Measurements from ENCODE around the gene SLC25A48.

The SLC25A48 gene

GRCh38 chr5:135880801-135881200 is 46.3 kb downstream of the SLC25A48 start:
- Histone ChIP-seq H3K27ac (ENCODE audit: low read depth, low read length) (no peak overlapping the region), H3K4me1 (ENCODE audit: control insufficient read depth, low read length) (no peaks in the 10 kb centered on the region)

DNA sequence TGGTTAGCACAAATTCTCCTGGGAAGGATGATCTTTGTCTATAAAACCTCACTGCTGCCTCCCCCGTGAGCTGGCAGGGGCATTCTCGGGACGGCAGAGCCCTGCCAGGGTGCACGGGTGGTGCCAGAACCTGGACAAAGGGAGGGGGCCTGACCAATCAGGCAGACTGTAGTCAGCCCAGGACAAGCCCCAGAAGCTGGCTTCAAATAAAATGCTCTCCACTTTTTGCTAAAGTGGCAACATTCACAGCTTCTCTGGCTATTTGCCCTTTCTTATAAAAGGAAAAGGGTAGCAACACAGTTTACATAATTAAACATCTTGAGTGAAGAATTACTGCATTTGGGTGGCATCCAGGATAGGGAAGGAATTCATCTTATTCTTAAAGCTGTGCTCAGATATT is 46.8 kb downstream of the SLC25A48 start:
- no peaks in the 10 kb centered on the region for H3K9me3 ChIP-seq (ENCODE audit: control insufficient read depth, insufficient read depth, low read length)
- no peak overlapping the region for H3K27ac ChIP-seq (ENCODE audit: low read depth, low read length)
- no peaks in the 10 kb centered on the region for H3K79me2 ChIP-seq (ENCODE audit: control insufficient read depth, low read length)
- H3K36me3 ChIP-seq (ENCODE audit: control insufficient read depth, low read length), result no peaks in the 10 kb centered on the region
- H3K4me1 ChIP-seq (ENCODE audit: control insufficient read depth, low read length), result no peaks in the 10 kb centered on the region
- H3K4me2 ChIP-seq (ENCODE audit: low read length), result no peak overlapping the region
- H4K20me1 ChIP-seq (ENCODE audit: control insufficient read depth, insufficient read depth, low read depth, low read length), result no peaks in the 10 kb centered on the region
- 0 out of 2 replicates have a peak, but pooled peaks cover 3% of the 10 kb centered on the region for H3K27me3 ChIP-seq (ENCODE audit: control insufficient read depth, low read length)
- no peaks in the 10 kb centered on the region for H3F3A ChIP-seq (ENCODE audit: control insufficient read depth, insufficient read depth)
- TF ChIP-seq, protein P1, sequence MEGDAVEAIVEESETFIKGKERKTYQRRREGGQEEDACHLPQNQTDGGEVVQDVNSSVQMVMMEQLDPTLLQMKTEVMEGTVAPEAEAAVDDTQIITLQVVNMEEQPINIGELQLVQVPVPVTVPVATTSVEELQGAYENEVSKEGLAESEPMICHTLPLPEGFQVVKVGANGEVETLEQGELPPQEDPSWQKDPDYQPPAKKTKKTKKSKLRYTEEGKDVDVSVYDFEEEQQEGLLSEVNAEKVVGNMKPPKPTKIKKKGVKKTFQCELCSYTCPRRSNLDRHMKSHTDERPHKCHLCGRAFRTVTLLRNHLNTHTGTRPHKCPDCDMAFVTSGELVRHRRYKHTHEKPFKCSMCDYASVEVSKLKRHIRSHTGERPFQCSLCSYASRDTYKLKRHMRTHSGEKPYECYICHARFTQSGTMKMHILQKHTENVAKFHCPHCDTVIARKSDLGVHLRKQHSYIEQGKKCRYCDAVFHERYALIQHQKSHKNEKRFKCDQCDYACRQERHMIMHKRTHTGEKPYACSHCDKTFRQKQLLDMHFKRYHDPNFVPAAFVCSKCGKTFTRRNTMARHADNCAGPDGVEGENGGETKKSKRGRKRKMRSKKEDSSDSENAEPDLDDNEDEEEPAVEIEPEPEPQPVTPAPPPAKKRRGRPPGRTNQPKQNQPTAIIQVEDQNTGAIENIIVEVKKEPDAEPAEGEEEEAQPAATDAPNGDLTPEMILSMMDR (IDR thresholded peaks at IDR 0.05; ENCODE audit: low read depth, low read length, poor library complexity, severe bottlenecking), result no peak
- no peak for TF ChIP-seq EZH2phosphoT487 (IDR thresholded peaks at IDR 0.05; ENCODE audit: borderline replicate concordance, low read length)
- no peak overlapping the region for H3K4me3 ChIP-seq (ENCODE audit: low read length)
- no peaks in the 10 kb centered on the region for H3K9me2 ChIP-seq (replicated peaks; ENCODE audit: control insufficient read depth, low read length)

More at GRCh38 chr5:135880801-135881200, 46.3 kb downstream of the SLC25A48 start:
- Histone ChIP-seq H3K36me3 (ENCODE audit: control insufficient read depth, low read length) (no peaks in the 10 kb centered on the region), H3K4me2 (ENCODE audit: low read length) (no peak overlapping the region), H4K20me1 (ENCODE audit: control insufficient read depth, insufficient read depth, low read depth, low read length) (no peaks in the 10 kb centered on the region), H3K27me3 (ENCODE audit: control insufficient read depth, low read length) (0 out of 2 replicates have a peak, but pooled peaks cover 3% of the 10 kb centered on the region), H3K9me2 (replicated peaks; ENCODE audit: control insufficient read depth, low read length) (no peaks in the 10 kb centered on the region), H3K79me2 (ENCODE audit: control insufficient read depth, low read length) (no peaks in the 10 kb centered on the region), H3K4me3 (ENCODE audit: low read length) (no peak overlapping the region), H3K9me3 (ENCODE audit: control insufficient read depth, insufficient read depth, low read length) (no peaks in the 10 kb centered on the region), H3F3A (ENCODE audit: control insufficient read depth, insufficient read depth) (no peaks in the 10 kb centered on the region)
- TF ChIP-seq, protein P1 (IDR thresholded peaks at IDR 0.05; ENCODE audit: low read depth, low read length, poor library complexity, severe bottlenecking), result no peak
- TF ChIP-seq EZH2phosphoT487 (IDR thresholded peaks at IDR 0.05; ENCODE audit: borderline replicate concordance, low read length), result no peak

GRCh38 chr5:135881819-135882218 is 47.4 kb downstream of the SLC25A48 start:
- H3K4me3 ChIP-seq (ENCODE audit: low read length), result no peak overlapping the region
- 0 out of 2 replicates have a peak, but pooled peaks cover 3% of the 10 kb centered on the region for H3K27me3 ChIP-seq (ENCODE audit: control insufficient read depth, low read length)
- H3K9me3 ChIP-seq (ENCODE audit: control insufficient read depth, insufficient read depth, low read length), result no peaks in the 10 kb centered on the region
- H3K36me3 ChIP-seq (ENCODE audit: control insufficient read depth, low read length), result no peaks in the 10 kb centered on the region
- H3K4me2 ChIP-seq (ENCODE audit: low read length), result no peak overlapping the region
- H3K4me1 ChIP-seq (ENCODE audit: control insufficient read depth, low read length), result no peaks in the 10 kb centered on the region
- no peaks in the 10 kb centered on the region for H4K20me1 ChIP-seq (ENCODE audit: control insufficient read depth, insufficient read depth, low read depth, low read length)
- no peaks in the 10 kb centered on the region for H3K9me2 ChIP-seq (replicated peaks; ENCODE audit: control insufficient read depth, low read length)
- TF ChIP-seq EZH2phosphoT487 (IDR thresholded peaks at IDR 0.05; ENCODE audit: borderline replicate concordance, low read length), result no peak
- TF ChIP-seq, protein P1 (IDR thresholded peaks at IDR 0.05; ENCODE audit: low read depth, low read length, poor library complexity, severe bottlenecking), result no peak
- H3F3A ChIP-seq (ENCODE audit: control insufficient read depth, insufficient read depth), result no peaks in the 10 kb centered on the region
- H3K27ac ChIP-seq (ENCODE audit: low read depth, low read length), result no peak overlapping the region
- H3K79me2 ChIP-seq (ENCODE audit: control insufficient read depth, low read length), result no peaks in the 10 kb centered on the region

All from DOHH2 (cell line).